MCF 10A (cell line): ENCODE measurements around the gene ARMC10. TPM values are rescaled to one million over a fixed set of nuclear protein-coding genes. Genes with fewer than 3 reads are reported as not detected.

ENCODE experiments used
- BruUV-seq: library from RNA; stranded (reverse); fragments of 400-500 nt; replicated peaks from 2 replicates; lab custom pipeline; 2021; lab: Mats Ljungman, UMichigan
- CTCF ChIA-PET: fragments of 300-600 bp; sonication (Branson Sonifier 250); formaldehyde crosslinking; extraction: SDS; loops from one replicate; lab custom pipeline; 2021; ENCODE audit warnings: antibody characterized with exemption, inconsistent platforms; lab: Yijun Ruan, JAX
- POLR2A ChIA-PET: fragments of 300-600, 350-650 bp; sonication (Branson Sonifier 250); formaldehyde crosslinking; extraction: SDS; loops from one replicate; lab custom pipeline; 2020; ENCODE audit warnings: antibody characterized with exemption, inconsistent platforms; lab: Yijun Ruan, JAX
- DNase-seq: peaks from one replicate; pipeline ENCODE4 v3.0.0-alpha.2; 2018; ENCODE audit not compliant: unreplicated experiment
- H3K27ac Mint-ChIP-seq: one replicate; pipeline ENCODE4 v1.8.0; 2022; ENCODE audit warnings: mild to moderate bottlenecking, low read depth, mixed read lengths; ENCODE audit not compliant: unreplicated experiment
- H3K27me3 Mint-ChIP-seq: one replicate; pipeline ENCODE4 v1.8.0; 2022; ENCODE audit warnings: mixed read lengths; ENCODE audit not compliant: insufficient read depth, unreplicated experiment
- H3K36me3 Mint-ChIP-seq: one replicate; pipeline ENCODE4 v1.8.0; 2022; ENCODE audit warnings: mild to moderate bottlenecking, moderate library complexity, mixed read lengths; ENCODE audit not compliant: insufficient read depth, unreplicated experiment
- H3K4me1 Mint-ChIP-seq: one replicate; pipeline ENCODE4 v1.8.0; 2022; ENCODE audit warnings: mixed read lengths; ENCODE audit not compliant: insufficient read depth, unreplicated experiment
- H3K4me3 Mint-ChIP-seq: one replicate; pipeline ENCODE4 v1.8.0; 2022; ENCODE audit warnings: mild to moderate bottlenecking, moderate library complexity, mixed read lengths; ENCODE audit not compliant: unreplicated experiment
- H3K9me3 Mint-ChIP-seq: one replicate; pipeline ENCODE4 v1.8.0; 2022; ENCODE audit warnings: mixed read lengths; ENCODE audit not compliant: unreplicated experiment
- intact Hi-C: fragments of 100-400 bp; cut with micrococcal nuclease; formaldehyde crosslinking; loops from 2 replicates; pipeline ENCODE4 v1.14.1; 2022
- total RNA-seq: library from RNA; stranded (reverse); gene quantifications from 2 replicates; pipeline ENCODE4 v1.2.3, GENCODE V29; 2022
- TF ChIP-seq, protein P1 (sequence below): fragments of 200-600 bp; IDR thresholded peaks from one replicate; pipeline ENCODE4 v1.8.0; 2022; ENCODE audit warnings: antibody characterized with exemption, mild to moderate bottlenecking; ENCODE audit not compliant: unreplicated experiment

ARMC10 gene
- total RNA-seq, 1 experiment from 2014 or later, result 52.0 TPM

DNA sequence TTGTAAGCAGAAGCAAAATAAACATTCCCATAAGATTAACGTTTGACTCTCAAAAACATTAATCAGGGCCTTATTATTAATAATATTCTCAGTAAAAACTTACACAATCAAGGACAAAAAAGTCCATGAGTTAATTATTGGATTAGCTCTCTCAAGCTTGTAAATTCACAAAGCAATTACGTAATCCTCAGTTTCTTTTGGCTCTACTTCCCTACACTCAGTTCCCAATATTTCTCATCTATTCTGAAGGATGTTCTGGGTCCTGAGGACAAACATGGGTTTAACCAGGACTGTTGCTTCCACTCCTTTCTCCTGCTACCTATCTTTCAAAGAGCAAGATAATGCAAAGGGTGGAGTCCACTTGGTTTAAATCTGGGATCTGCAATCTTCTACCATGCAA is 15.5 kb upstream of the ARMC10 start:
- CTCF ChIA-PET, result interaction anchor here (1.8 to 6.4 kb wide), 3 partner anchors 9 to 305 kb away, joined by 4 to 65 read pairs (median 6); partner anchors contain the start of genes ARMC10 and FBXL13

DNA sequence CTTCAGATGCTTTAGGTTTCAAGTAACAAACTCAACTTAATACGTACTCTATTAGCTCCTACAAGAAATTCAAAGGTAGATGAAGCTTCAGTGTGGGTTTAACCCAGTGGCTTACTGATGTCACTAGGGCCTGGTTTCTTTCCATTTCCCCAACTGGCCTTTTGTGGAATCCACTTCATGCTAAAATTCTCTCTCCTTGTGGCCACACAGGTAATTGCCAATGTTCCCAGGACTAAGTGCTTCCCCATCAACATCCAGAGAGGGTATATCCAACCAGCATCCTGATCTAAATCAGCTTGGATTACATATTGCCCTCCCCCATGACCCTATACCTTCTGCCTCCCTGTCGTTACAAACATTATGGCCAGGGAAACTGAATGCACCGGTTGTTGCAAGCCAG is 11.0 kb upstream of the ARMC10 start:
- Mint-ChIP-seq H3K4me3 (no peak overlapping the region), H3K36me3 (no peaks in the 10 kb centered on the region), H3K27ac (no peak overlapping the region), H3K27me3 (no peaks in the 10 kb centered on the region), H3K9me3 (no peaks in the 10 kb centered on the region), H3K4me1 (no peaks in the 10 kb centered on the region)
- intact Hi-C loops, result loop anchor here (2.0 to 10.0 kb wide), 3 partner anchors 149 to 319 kb away; partner anchors contain the start of genes FAM185A and LRRC17
- ChIA-PET CTCF (no interaction called here), POLR2A (no interaction called here)
- BruUV-seq, result no TSS peak
- TF ChIP-seq, protein P1, sequence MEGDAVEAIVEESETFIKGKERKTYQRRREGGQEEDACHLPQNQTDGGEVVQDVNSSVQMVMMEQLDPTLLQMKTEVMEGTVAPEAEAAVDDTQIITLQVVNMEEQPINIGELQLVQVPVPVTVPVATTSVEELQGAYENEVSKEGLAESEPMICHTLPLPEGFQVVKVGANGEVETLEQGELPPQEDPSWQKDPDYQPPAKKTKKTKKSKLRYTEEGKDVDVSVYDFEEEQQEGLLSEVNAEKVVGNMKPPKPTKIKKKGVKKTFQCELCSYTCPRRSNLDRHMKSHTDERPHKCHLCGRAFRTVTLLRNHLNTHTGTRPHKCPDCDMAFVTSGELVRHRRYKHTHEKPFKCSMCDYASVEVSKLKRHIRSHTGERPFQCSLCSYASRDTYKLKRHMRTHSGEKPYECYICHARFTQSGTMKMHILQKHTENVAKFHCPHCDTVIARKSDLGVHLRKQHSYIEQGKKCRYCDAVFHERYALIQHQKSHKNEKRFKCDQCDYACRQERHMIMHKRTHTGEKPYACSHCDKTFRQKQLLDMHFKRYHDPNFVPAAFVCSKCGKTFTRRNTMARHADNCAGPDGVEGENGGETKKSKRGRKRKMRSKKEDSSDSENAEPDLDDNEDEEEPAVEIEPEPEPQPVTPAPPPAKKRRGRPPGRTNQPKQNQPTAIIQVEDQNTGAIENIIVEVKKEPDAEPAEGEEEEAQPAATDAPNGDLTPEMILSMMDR, result no peak
- no peak for DNase-seq

More for the DNA sequence above, 15.5 kb upstream of the ARMC10 start:
- H3K4me1 Mint-ChIP-seq, result no peaks in the 10 kb centered on the region
- TF ChIP-seq, protein P1, result no peak
- H3K36me3 Mint-ChIP-seq, result peaks cover 4% of the 10 kb centered on the region
- POLR2A ChIA-PET, result interaction anchor here (1.0 to 2.4 kb wide), 2 partner anchors 16 to 93 kb away, joined by 4 to 9 read pairs; partner anchors contain the start of gene ARMC10
- no peaks in the 10 kb centered on the region for H3K27me3 Mint-ChIP-seq
- intact Hi-C loops, result no loop called here
- H3K9me3 Mint-ChIP-seq, result no peaks in the 10 kb centered on the region
- DNase-seq, result no peak
- H3K27ac Mint-ChIP-seq, result no peak overlapping the region
- BruUV-seq, result no TSS peak
- no peak overlapping the region for H3K4me3 Mint-ChIP-seq

DNA sequence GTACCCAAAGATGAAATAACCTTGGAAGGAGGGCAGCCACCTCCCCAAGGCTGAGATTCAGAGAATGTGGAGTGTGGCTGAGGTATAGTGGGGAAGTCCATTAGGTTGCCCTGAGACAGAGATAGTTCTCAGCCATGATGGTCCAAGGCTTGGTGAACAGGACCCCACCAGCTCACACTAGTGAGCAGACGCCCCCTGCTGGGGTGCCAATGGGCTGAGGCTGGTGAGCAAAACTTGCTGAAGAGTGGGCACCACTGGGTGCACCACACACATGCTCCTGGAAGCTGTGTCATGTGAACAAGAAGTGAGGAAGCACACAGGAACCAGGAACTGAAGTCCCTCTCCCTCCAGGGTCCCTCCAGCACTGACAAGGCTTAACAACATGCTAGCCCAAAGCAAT is 9.3 kb upstream of the ARMC10 start:
- BruUV-seq, result no TSS peak
- Mint-ChIP-seq H3K4me1 (no peaks in the 10 kb centered on the region), H3K27me3 (no peaks in the 10 kb centered on the region), H3K4me3 (no peak overlapping the region), H3K9me3 (no peaks in the 10 kb centered on the region), H3K27ac (no peak overlapping the region), H3K36me3 (no peaks in the 10 kb centered on the region)
- intact Hi-C loops, result loop anchor here (10.0 kb wide), 2 partner anchors 151 to 321 kb away; partner anchors contain the start of genes FAM185A and LRRC17
- POLR2A ChIA-PET, result no interaction called here
- TF ChIP-seq, protein P1, result peak; percentile 39
- CTCF ChIA-PET, result interaction anchor here (1.1 kb wide), 1 partner anchor 81 kb away, joined by 3 read pairs; no protein-coding TSS in a partner anchor
- DNase-seq, result peak; percentile 57

DNA sequence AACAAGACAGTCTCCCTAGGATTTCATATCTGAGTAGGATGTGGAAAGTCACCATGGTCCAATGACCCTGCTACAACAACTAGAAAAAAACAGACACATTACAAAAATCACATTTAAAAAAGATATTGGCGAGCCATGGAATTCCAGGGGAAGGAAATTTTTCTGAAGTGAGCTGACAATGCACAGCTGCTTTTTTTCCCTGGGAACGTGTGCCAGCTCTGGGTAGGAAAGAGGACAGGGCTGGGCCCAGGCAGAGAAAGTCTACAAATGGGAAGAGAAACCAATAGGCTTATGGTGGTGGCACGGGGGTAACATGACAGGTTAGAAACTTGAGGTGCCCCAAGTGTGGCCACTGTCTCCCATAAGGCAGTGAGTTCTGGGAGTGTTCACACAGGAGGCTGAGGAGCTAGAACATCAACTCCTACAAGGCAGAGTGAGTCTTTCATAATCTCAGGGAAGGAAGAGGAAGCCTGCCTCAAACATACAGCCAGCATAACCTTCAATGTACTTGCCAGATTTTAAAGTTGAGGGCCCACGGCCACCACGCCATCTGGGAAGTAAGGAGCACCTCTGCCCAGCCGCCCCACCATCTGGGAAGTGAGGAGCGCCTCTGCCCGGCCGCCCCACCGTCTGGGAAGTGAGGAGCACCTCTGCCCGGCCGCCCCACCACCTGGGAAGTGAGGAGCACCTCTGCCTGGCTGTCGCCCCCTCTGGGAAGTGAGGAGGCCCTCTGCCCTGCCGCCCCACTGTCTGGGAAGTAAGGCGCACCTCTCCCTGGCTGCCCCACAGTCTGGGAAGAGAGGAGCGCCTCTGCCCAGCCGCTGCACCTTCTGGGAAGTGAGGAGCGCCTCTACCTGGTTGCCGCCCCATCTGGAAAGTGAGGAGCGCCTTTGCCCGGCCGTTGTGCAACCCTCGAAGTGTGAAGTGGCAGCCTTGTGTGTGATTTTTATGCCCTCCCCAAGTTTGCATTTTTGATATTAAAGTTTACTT is 6.2 kb upstream of the ARMC10 start:
- H3K27me3 Mint-ChIP-seq, result no peaks in the 10 kb centered on the region
- BruUV-seq, result no TSS peak
- CTCF ChIA-PET, result interaction anchor here (7.8 kb wide), 1 partner anchor 9 kb away, joined by 65 read pairs; no protein-coding TSS in a partner anchor

More for the DNA sequence above, 6.2 kb upstream of the ARMC10 start:
- Mint-ChIP-seq H3K4me1 (peaks cover 3% of the 10 kb centered on the region), H3K4me3 (no peak overlapping the region), H3K27ac (no peak overlapping the region), H3K9me3 (no peaks in the 10 kb centered on the region), H3K36me3 (no peaks in the 10 kb centered on the region)
- intact Hi-C loops, result loop anchor here (10.0 kb wide), 2 partner anchors 154 to 324 kb away; partner anchors contain the start of genes FAM185A and LRRC17
- TF ChIP-seq, protein P1, result no peak
- POLR2A ChIA-PET, result interaction anchor here (0.6 to 0.7 kb wide), 2 partner anchors 123 to 205 kb away, joined by 3 to 4 read pairs; no protein-coding TSS in a partner anchor
- DNase-seq, result no peak
